HFFc6 (cell line): ENCODE results near the gene ESAM. TPM values are rescaled to one million over a fixed set of nuclear protein-coding genes. Genes with fewer than 3 reads are reported as not detected.

Experiments
- DNase-seq: peaks from one replicate; pipeline ENCODE4 v3.0.0-alpha.2; 2018
- H3K27ac Mint-ChIP-seq: 2 replicates; pipeline ENCODE4 v1.8.0; 2020; ENCODE audit warnings: mild to moderate bottlenecking, mixed read lengths
- H3K27me3 Mint-ChIP-seq: 2 replicates; pipeline ENCODE4 v1.8.0; 2021; ENCODE audit warnings: mild to moderate bottlenecking, moderate library complexity, mixed read lengths; ENCODE audit not compliant: insufficient read depth
- H3K36me3 Mint-ChIP-seq: 2 replicates; pipeline ENCODE4 v1.8.0; 2021; ENCODE audit warnings: low read depth, mixed read lengths
- H3K4me1 Mint-ChIP-seq: 2 replicates; pipeline ENCODE4 v1.8.0; 2020; ENCODE audit warnings: low read depth, mixed read lengths
- H3K4me3 Mint-ChIP-seq: 2 replicates; pipeline ENCODE4 v1.8.0; 2020; ENCODE audit warnings: mild to moderate bottlenecking, moderate library complexity, mixed read lengths
- H3K9me3 Mint-ChIP-seq: 2 replicates; pipeline ENCODE4 v1.8.0; 2020; ENCODE audit warnings: mild to moderate bottlenecking, mixed read lengths
- total RNA-seq, 6 experiments: library from RNA; stranded (reverse); fragmentation: NEBNext Ultra II Directional; extraction: Animal tissue kit (Norgen Biotek cat#: 25700); gene quantifications; 2 replicates in 1 of 6; 3 replicates in 5 of 6; pipeline ENCODE4 v1.2.3, GENCODE V29; 2021
- TF ChIP-seq, protein P1 (sequence below): fragments of 200-600 bp; sonication (generic); IDR thresholded peaks from 2 replicates; pipeline ENCODE4 v1.5.0; 2021; ENCODE audit warnings: antibody characterized with exemption, mild to moderate bottlenecking

Gene ESAM
- total RNA-seq, 6 experiments from 2014 or later, result 0.11 to 0.14 (median 0.12) TPM; not detected in 3

GRCh38 chr11:124716591-124716990, 45.5 kb downstream of the ESAM start:
- no peaks in the 10 kb centered on the region for H3K36me3 Mint-ChIP-seq
- H3K4me1 Mint-ChIP-seq, result peaks cover 14% of the 10 kb centered on the region
- no peak overlapping the region for H3K4me3 Mint-ChIP-seq
- no peak overlapping the region for H3K27ac Mint-ChIP-seq
- H3K9me3 Mint-ChIP-seq, result no peaks in the 10 kb centered on the region
- no peak for DNase-seq
- TF ChIP-seq, protein P1, sequence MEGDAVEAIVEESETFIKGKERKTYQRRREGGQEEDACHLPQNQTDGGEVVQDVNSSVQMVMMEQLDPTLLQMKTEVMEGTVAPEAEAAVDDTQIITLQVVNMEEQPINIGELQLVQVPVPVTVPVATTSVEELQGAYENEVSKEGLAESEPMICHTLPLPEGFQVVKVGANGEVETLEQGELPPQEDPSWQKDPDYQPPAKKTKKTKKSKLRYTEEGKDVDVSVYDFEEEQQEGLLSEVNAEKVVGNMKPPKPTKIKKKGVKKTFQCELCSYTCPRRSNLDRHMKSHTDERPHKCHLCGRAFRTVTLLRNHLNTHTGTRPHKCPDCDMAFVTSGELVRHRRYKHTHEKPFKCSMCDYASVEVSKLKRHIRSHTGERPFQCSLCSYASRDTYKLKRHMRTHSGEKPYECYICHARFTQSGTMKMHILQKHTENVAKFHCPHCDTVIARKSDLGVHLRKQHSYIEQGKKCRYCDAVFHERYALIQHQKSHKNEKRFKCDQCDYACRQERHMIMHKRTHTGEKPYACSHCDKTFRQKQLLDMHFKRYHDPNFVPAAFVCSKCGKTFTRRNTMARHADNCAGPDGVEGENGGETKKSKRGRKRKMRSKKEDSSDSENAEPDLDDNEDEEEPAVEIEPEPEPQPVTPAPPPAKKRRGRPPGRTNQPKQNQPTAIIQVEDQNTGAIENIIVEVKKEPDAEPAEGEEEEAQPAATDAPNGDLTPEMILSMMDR, result no peak
- H3K27me3 Mint-ChIP-seq, result peaks cover 38% of the 10 kb centered on the region

GRCh38 chr11:124712392-124712791, 49.7 kb downstream of the ESAM start:
- H3K36me3 Mint-ChIP-seq, result peaks cover 4% of the 10 kb centered on the region
- H3K4me1 Mint-ChIP-seq, result peaks cover 6% of the 10 kb centered on the region
- H3K4me3 Mint-ChIP-seq, result no peak overlapping the region
- no peak for DNase-seq
- TF ChIP-seq, protein P1, result no peak
- H3K27me3 Mint-ChIP-seq, result peaks cover 22% of the 10 kb centered on the region
- no peak overlapping the region for H3K27ac Mint-ChIP-seq
- peaks cover 3% of the 10 kb centered on the region; the same call in 1 of the 2 replicates for H3K9me3 Mint-ChIP-seq

DNA sequence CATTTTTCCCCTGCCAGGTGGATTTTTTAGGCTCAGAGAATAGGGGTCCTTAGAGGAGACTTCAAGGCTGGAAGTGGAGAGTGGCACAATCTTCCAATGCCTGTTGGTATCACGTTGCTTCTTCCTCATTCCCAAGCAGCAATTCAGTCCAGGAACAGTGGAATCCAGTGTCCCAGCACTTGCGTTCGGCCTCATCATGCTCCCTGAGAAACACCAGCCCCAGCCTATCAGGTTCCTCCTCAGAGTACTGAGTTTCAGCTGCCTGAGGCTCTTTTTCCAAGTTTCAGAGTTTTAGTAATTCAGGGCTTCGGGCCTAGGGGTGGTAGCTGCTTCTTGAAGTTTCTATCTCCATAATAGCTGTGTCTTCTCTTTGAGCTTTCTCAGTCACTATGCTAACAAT, 54.3 kb downstream of the ESAM start:
- Mint-ChIP-seq H3K27me3 (peaks cover 23% of the 10 kb centered on the region), H3K36me3 (peaks cover 4% of the 10 kb centered on the region), H3K4me1 (no peaks in the 10 kb centered on the region), H3K9me3 (peaks cover 3% of the 10 kb centered on the region; the same call in 1 of the 2 replicates), H3K27ac (no peak overlapping the region), H3K4me3 (no peak overlapping the region)
- DNase-seq, result no peak
- TF ChIP-seq, protein P1, result no peak

Other genes starting within 250 kb of the ESAM start
- gene OR8B12, start 218.6 kb downstream of the ESAM start, total RNA-seq, result not detected
- gene OR8A1, start 192.3 kb downstream of the ESAM start, total RNA-seq, result not detected
- not detected for gene PANX3, start 150.9 kb downstream of the ESAM start, total RNA-seq
- gene TBRG1, start 139.4 kb downstream of the ESAM start, total RNA-seq, result 10 to 100 TPM; 18.8 to 25.9 (median 24.1) TPM
- gene SIAE, start 88.6 kb downstream of the ESAM start, total RNA-seq, result 10 to 100 TPM in 5 of 6 experiments, 1 to 10 TPM in 1; 9.2 to 14.4 (median 11.3) TPM
- gene SPA17, start 88.4 kb downstream of the ESAM start, total RNA-seq, result 10 to 100 TPM in 1 of 6 experiments, 1 to 10 TPM in 5; 5.0 to 10.2 (median 9.1) TPM
- gene NRGN, start 22.3 kb downstream of the ESAM start, total RNA-seq, result 1 to 10 TPM; 3.8 to 6.5 (median 5.4) TPM
- under 1 TPM in 1 of 6 experiments, not detected in 5; 0.14 TPM for gene VSIG2, start 10.0 kb downstream of the ESAM start, total RNA-seq
- 1 to 10 TPM; 4.4 to 7.1 (median 5.8) TPM for gene MSANTD2, start 38.1 kb upstream of the ESAM start, total RNA-seq
- 1 to 10 TPM; 1.9 to 3.3 (median 2.6) TPM for gene ROBO3, start 103.1 kb upstream of the ESAM start, total RNA-seq
- gene ROBO4, start 135.6 kb upstream of the ESAM start, total RNA-seq, result under 1 TPM; 0.46 to 0.63 (median 0.56) TPM
- gene HEPN1, start 157.0 kb upstream of the ESAM start, total RNA-seq, result not detected
- gene HEPACAM, start 173.8 kb upstream of the ESAM start, total RNA-seq, result under 1 TPM in 1 of 6 experiments, not detected in 5; 0.31 TPM
- 1 to 10 TPM; 1.3 to 3.2 (median 2.5) TPM for gene CCDC15, start 191.9 kb upstream of the ESAM start, total RNA-seq